GM12878 (cell line): ENCODE measurements around the gene MAN2B2. TPM values are rescaled to one million over a fixed set of nuclear protein-coding genes. Genes with fewer than 3 reads are reported as not detected.

ENCODE experiments used
- ATAC-seq: fragments of 200-7000 bp; cut with Tn5 transposase; 3 replicates; pipeline ENCODE4 v1.9.1; 2020; ENCODE audit warnings: mild to moderate bottlenecking, moderate library complexity
- BruUV-seq: library from RNA; stranded (reverse); fragments of 400-500 nt; replicated peaks from 2 replicates; lab custom pipeline; 2021; lab: Mats Ljungman, UMichigan
- CTCF ChIA-PET: fragments of 300-600 bp; sonication (Branson Sonifier 250); formaldehyde crosslinking; extraction: SDS; loops from one replicate; lab custom pipeline; 2021; ENCODE audit warnings: inconsistent platforms; lab: Yijun Ruan, JAX
- POLR2A ChIA-PET: fragments of 350-600 bp; formaldehyde crosslinking; extraction: SDS; loops from one replicate; lab custom pipeline; 2021; ENCODE audit warnings: inconsistent platforms; lab: Charles Lee
- RAD21 ChIA-PET: fragments of 300-600 bp; sonication (Branson Sonifier 250); formaldehyde crosslinking; loops from one replicate; lab custom pipeline; 2023; ENCODE audit warnings: antibody characterized with exemption; ENCODE audit not compliant: unreplicated experiment; lab: Charles Lee
- SMC1A ChIA-PET: fragments of 300-600 bp; sonication (Branson Sonifier 250); formaldehyde crosslinking; loops from one replicate; lab custom pipeline; 2023; ENCODE audit not compliant: unreplicated experiment, uncharacterized antibody; lab: Charles Lee
- DNase-seq: peaks from one replicate; pipeline ENCODE4 v3.0.0-alpha.2; 2011; ENCODE audit warnings: low read depth, low spot score
- FAIRE-seq: peaks from 3 replicates; lab custom pipeline; 2011; peaks lifted over from hg19 to GRCh38; lab: Jason Lieb, UNC
- H2AFZ ChIP-seq: 2 replicates; pipeline ENCODE4 v1.6.0; 2011; ENCODE audit warnings: low read depth, low read length, control low read depth; ENCODE audit not compliant: control insufficient read depth
- H3K27ac ChIP-seq: 2 replicates; pipeline ENCODE4 v1.5.1; 2011; ENCODE audit warnings: control low read depth; ENCODE audit not compliant: control insufficient read depth, insufficient read depth
- H3K27me3 ChIP-seq, 2 experiments: replicated peaks in 1 of 2; 2 replicates each; pipeline versions ENCODE4 v1.6.0 to v1.6.1; 2011; ENCODE audit warnings: low read length in 1 of 2; ENCODE audit not compliant: control insufficient read depth in 2 of 2, insufficient read depth in 2 of 2
- H3K36me3 ChIP-seq, 2 experiments: 2 replicates each; pipeline ENCODE4 v1.5.1; 2011; ENCODE audit warnings: low read length in 1 of 2; ENCODE audit not compliant: control insufficient read depth in 2 of 2, insufficient read depth in 2 of 2
- H3K4me1 ChIP-seq: 2 replicates; pipeline ENCODE4 v1.6.1; 2011; ENCODE audit warnings: mild to moderate bottlenecking, low read length, moderate library complexity, mixed read lengths; ENCODE audit not compliant: control insufficient read depth, insufficient read depth
- H3K4me2 ChIP-seq: 2 replicates; pipeline ENCODE4 v1.6.0; 2011; ENCODE audit warnings: control low read depth; ENCODE audit not compliant: control insufficient read depth, insufficient read depth
- H3K4me3 ChIP-seq: fragments of 200-600 bp; sonication (generic); 2 replicates; pipeline ENCODE4 v1.5.1; 2016
- H3K79me2 ChIP-seq: 2 replicates; pipeline ENCODE4 v1.6.0; 2011; ENCODE audit warnings: low read length; ENCODE audit not compliant: control insufficient read depth, insufficient read depth
- H3K9ac ChIP-seq: 2 replicates; pipeline ENCODE4 v1.8.0; 2011; ENCODE audit warnings: low read length, control low read depth, mixed read lengths; ENCODE audit not compliant: control insufficient read depth, insufficient read depth
- H3K9me3 ChIP-seq: replicated peaks from 3 replicates; pipeline ENCODE4 v1.5.1; 2011; ENCODE audit warnings: mild to moderate bottlenecking, low read length; ENCODE audit not compliant: control insufficient read depth, insufficient read depth
- H4K20me1 ChIP-seq: 2 replicates; pipeline ENCODE4 v1.6.0; 2011; ENCODE audit not compliant: control insufficient read depth, insufficient read depth
- CBX5 ChIP-seq: sonication (generic); IDR thresholded peaks from 2 replicates; pipeline ENCODE4 v1.6.1; 2016; ENCODE audit warnings: low read depth, moderate library complexity, mild to moderate bottlenecking, inconsistent platforms
- EGR1 ChIP-seq, 2 experiments: IDR thresholded peaks; 1 replicate in 1 of 2; 2 replicates in 1 of 2; pipeline ENCODE4 v1.6.1; 2011 to 2012; ENCODE audit warnings: low read depth in 2 of 2, low read length in 2 of 2, borderline replicate concordance in 1 of 2, mild to moderate bottlenecking in 1 of 2, moderate library complexity in 1 of 2
- FOXK2 ChIP-seq: fragments of 450-650 bp; IDR thresholded peaks from 2 replicates; pipeline ENCODE4 v1.6.1; 2017; ENCODE audit warnings: mild to moderate bottlenecking, moderate library complexity
- MEF2B ChIP-seq: fragments of 450-650 bp; IDR thresholded peaks from 2 replicates; pipeline ENCODE4 v1.6.1; 2018; ENCODE audit warnings: mild to moderate bottlenecking, moderate library complexity; ENCODE audit not compliant: partially characterized antibody, poor library complexity, severe bottlenecking
- NFXL1 ChIP-seq: fragments of 450-650 bp; IDR thresholded peaks from 2 replicates; pipeline ENCODE4 v1.6.1; 2017; ENCODE audit warnings: antibody characterized with exemption, mild to moderate bottlenecking, borderline replicate concordance
- RBBP5 ChIP-seq: fragments of 200-600 bp; sonication (generic); conservative IDR thresholded peaks from 2 replicates; pipeline ENCODE4 v1.6.1; 2016
- SMC3 ChIP-seq: IDR thresholded peaks from 2 replicates; pipeline ENCODE4 v1.6.1; 2011; ENCODE audit warnings: low read length, improper control_type of control experiment, borderline replicate concordance
- YBX1 ChIP-seq: fragments of 450-650 bp; IDR thresholded peaks from 2 replicates; pipeline ENCODE4 v1.6.1; 2016; ENCODE audit warnings: antibody characterized with exemption
- ZSCAN29 ChIP-seq: fragments of 450-650 bp; IDR thresholded peaks from 2 replicates; pipeline ENCODE4 v1.6.1; 2017; ENCODE audit warnings: mild to moderate bottlenecking, moderate library complexity
- WGBS: methylation state at CpG from one replicate; pipeline ENCODE4 v1.1.6; 2016; ENCODE audit warnings: low lambda C conversion rate; ENCODE audit not compliant: insufficient replicate concordance, insufficient coverage; ENCODE audit errors: missing lambda C conversion rate; 5-methylcytosine and 5-hydroxymethylcytosine counted together
- in situ Hi-C: fragments of 300-500 bp; cut with MboI; formaldehyde crosslinking; loops from 9 replicates; pipeline ENCODE4 v1.14.3; 2018; ENCODE audit warnings: mixed read lengths
- intact Hi-C: fragments of 100-400 bp; cut with micrococcal nuclease; formaldehyde crosslinking; loops from one replicate; pipeline ENCODE4 v1.14.2; 2022; ENCODE audit not compliant: unreplicated experiment
- polyA plus RNA-seq, 11 experiments: library from polyadenylated mRNA; depleted of rRNA in 4 of 11; unstranded in 6 of 11; stranded (reverse) in 5 of 11; fragments of >200 nt; fragmentation: Nextera tagmentation in 4 of 11; fragmentation: Illumina TruSeq in 1 of 11; extraction: Ambion mirVana in 4 of 11; extraction: Trizol in 1 of 11; gene quantifications; 1 replicate in 1 of 11; 2 replicates in 10 of 11; pipeline versions ENCODE4 v1.2.1 to v1.2.3, GENCODE V29; 2011 to 2016; ENCODE audit warnings: inconsistent platforms in 2 of 11, missing spikeins in 2 of 11, low read depth in 1 of 11
- total RNA-seq, 4 experiments: library from RNA; depleted of rRNA in 3 of 4; stranded (reverse); fragments of >200 nt in 3 of 4; fragmentation: Illumina TruSeq in 1 of 4; extraction: Trizol in 1 of 4; gene quantifications; 2 replicates each; pipeline versions ENCODE4 v1.2.1 to v1.2.3, GENCODE V29; 2013 to 2021
- TF ChIP-seq, protein P1 (sequence below): fragments of 450-650 bp; IDR thresholded peaks from 2 replicates; pipeline ENCODE4 v1.6.1; 2017; ENCODE audit warnings: mild to moderate bottlenecking, moderate library complexity
- TF ChIP-seq, protein P2 (sequence below): fragments of 450-650 bp; formaldehyde crosslinking; IDR thresholded peaks from 2 replicates; pipeline ENCODE4 v1.4.0; 2022; ENCODE audit warnings: mild to moderate bottlenecking, moderate library complexity
- TF ChIP-seq, protein P3 (sequence below): fragments of 450-650 bp; IDR thresholded peaks from 2 replicates; pipeline ENCODE4 v1.6.1; 2017; ENCODE audit warnings: low read depth, mild to moderate bottlenecking, moderate library complexity

Gene MAN2B2
- total and polyA plus RNA-seq, 10 of the 15 experiments (the other 5 are each of a cell fraction or from before 2014, with no cell fraction given): 0.47 to 14.5 (median 7.0) TPM

DNA sequence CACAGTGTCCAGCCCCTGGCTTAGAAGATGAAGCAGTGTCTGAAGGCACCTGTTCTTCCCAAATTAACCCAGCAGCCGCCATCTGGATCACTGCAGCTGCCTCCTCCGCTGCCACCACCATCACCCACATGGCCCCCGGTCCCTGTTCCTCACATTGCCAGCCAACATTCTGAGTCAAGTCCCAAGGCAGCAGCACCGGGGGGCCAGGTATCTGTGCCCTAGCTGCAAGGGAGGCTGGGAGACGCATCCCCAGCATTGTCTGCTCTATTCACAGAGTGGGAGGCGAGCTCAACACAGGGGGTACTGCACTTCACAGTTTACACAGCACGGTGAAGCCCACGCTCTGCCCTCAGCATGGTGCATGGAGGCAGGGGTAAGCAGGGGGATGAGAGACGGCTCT lies 42.3 kb upstream of the MAN2B2 start:
- ATAC-seq (no peak), FAIRE-seq (no peak)
- POLR2A ChIA-PET: no interaction called here

More for the DNA sequence above, 42.3 kb upstream of the MAN2B2 start:
- H3K4me2 ChIP-seq: no peak overlapping the region
- no peaks in the 10 kb centered on the region; the same call in 1 of the 2 replicates for H4K20me1 ChIP-seq
- H3K27ac ChIP-seq: no peak overlapping the region
- ChIA-PET CTCF (no interaction called here), RAD21 (no interaction called here), SMC1A (no interaction called here)
- TF ChIP-seq EGR1 (IDR thresholded peaks at IDR 0.05; ENCODE audit: borderline replicate concordance in 1 of 2, low read depth in 2 of 2, low read length in 2 of 2) (no peak), YBX1 (no peak), FOXK2 (no peak), SMC3 (no peak), MEF2B (no peak), CBX5 (no peak), RBBP5 (no peak), ZSCAN29 (no peak), NFXL1 (no peak)
- TF ChIP-seq, protein P1, sequence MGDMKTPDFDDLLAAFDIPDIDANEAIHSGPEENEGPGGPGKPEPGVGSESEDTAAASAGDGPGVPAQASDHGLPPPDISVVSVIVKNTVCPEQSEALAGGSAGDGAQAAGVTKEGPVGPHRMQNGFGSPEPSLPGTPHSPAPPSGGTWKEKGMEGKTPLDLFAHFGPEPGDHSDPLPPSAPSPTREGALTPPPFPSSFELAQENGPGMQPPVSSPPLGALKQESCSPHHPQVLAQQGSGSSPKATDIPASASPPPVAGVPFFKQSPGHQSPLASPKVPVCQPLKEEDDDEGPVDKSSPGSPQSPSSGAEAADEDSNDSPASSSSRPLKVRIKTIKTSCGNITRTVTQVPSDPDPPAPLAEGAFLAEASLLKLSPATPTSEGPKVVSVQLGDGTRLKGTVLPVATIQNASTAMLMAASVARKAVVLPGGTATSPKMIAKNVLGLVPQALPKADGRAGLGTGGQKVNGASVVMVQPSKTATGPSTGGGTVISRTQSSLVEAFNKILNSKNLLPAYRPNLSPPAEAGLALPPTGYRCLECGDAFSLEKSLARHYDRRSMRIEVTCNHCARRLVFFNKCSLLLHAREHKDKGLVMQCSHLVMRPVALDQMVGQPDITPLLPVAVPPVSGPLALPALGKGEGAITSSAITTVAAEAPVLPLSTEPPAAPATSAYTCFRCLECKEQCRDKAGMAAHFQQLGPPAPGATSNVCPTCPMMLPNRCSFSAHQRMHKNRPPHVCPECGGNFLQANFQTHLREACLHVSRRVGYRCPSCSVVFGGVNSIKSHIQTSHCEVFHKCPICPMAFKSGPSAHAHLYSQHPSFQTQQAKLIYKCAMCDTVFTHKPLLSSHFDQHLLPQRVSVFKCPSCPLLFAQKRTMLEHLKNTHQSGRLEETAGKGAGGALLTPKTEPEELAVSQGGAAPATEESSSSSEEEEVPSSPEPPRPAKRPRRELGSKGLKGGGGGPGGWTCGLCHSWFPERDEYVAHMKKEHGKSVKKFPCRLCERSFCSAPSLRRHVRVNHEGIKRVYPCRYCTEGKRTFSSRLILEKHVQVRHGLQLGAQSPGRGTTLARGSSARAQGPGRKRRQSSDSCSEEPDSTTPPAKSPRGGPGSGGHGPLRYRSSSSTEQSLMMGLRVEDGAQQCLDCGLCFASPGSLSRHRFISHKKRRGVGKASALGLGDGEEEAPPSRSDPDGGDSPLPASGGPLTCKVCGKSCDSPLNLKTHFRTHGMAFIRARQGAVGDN: no peak
- TF ChIP-seq, protein P2, sequence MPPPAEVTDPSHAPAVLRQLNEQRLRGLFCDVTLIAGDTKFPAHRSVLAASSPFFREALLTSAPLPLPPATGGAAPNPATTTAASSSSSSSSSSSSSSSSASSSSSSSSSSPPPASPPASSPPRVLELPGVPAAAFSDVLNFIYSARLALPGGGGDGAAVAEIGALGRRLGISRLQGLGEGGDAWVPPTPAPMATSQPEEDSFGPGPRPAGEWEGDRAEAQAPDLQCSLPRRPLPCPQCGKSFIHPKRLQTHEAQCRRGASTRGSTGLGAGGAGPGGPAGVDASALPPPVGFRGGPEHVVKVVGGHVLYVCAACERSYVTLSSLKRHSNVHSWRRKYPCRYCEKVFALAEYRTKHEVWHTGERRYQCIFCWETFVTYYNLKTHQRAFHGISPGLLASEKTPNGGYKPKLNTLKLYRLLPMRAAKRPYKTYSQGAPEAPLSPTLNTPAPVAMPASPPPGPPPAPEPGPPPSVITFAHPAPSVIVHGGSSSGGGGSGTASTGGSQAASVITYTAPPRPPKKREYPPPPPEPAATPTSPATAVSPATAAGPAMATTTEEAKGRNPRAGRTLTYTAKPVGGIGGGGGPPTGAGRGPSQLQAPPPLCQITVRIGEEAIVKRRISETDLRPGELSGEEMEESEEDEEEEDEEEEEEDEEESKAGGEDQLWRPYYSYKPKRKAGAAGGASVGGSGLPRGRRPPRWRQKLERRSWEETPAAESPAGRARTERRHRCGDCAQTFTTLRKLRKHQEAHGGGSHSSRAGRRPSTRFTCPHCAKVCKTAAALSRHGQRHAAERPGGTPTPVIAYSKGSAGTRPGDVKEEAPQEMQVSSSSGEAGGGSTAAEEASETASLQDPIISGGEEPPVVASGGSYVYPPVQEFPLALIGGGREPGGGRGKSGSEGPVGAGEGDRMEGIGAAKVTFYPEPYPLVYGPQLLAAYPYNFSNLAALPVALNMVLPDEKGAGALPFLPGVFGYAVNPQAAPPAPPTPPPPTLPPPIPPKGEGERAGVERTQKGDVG (CRISPR knock-in tag): no peak
- TF ChIP-seq, protein P3, sequence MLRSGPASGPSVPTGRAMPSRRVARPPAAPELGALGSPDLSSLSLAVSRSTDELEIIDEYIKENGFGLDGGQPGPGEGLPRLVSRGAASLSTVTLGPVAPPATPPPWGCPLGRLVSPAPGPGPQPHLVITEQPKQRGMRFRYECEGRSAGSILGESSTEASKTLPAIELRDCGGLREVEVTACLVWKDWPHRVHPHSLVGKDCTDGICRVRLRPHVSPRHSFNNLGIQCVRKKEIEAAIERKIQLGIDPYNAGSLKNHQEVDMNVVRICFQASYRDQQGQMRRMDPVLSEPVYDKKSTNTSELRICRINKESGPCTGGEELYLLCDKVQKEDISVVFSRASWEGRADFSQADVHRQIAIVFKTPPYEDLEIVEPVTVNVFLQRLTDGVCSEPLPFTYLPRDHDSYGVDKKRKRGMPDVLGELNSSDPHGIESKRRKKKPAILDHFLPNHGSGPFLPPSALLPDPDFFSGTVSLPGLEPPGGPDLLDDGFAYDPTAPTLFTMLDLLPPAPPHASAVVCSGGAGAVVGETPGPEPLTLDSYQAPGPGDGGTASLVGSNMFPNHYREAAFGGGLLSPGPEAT: no peak
- H3K36me3 ChIP-seq: no peaks in the 10 kb centered on the region
- H3K79me2 ChIP-seq: no peaks in the 10 kb centered on the region
- peaks cover 0 to 2% of the 10 kb centered on the region in 2 experiments; a peak in 2 of 4 replicates for H3K27me3 ChIP-seq
- in situ Hi-C loops (no loop called here), intact Hi-C loops (no loop called here)
- no peak for DNase-seq
- no peak overlapping the region for H3K9ac ChIP-seq
- no peaks in the 10 kb centered on the region; the same call in 2 of the 3 replicates for H3K9me3 ChIP-seq
- BruUV-seq: no TSS peak
- no peak overlapping the region for H2AFZ ChIP-seq
- no peaks in the 10 kb centered on the region for H3K4me1 ChIP-seq
- WGBS: 21% methylated on average over 9 of the region's 9 CpGs
- H3K4me3 ChIP-seq: no peak overlapping the region
